ENCODE measurements around the gene IL1RL1.

The IL1RL1 gene

DNA sequence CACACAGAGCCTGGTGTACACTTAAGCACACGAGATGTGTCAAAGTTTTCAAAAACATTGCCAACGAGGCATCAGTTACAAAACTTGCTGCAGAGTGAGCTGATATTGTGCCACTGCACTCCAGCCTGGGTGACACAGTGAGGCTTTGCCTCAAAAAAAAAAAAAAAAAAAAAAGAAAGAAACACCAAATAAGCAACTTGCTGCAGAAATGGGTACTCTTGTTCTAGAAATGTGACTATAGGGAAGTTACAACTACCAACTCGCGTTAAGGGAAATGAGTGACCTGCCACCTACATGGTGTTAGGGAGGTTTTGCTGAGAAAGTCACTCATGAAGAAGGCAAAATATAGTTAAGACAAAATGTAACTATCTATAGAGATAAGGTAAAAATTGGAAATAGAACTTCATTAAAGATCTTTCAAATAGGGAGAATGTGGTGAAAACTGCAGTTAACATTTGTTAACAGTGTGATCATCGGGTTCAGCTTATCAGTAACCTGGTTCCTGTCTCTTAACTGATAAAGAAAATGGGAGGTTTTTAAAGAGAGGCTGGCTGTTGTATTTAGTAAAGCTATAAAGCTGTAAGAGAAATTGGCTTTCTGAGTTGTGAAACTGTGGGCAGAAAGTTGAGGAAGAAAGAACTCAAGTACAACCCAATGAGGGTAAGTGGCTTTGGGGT, at the start of gene IL1RL1:
TSS of gene IL1RL1 (plus strand) at position 600 of the 677 bp plus-strand sequence. CDS start 26,702 bp downstream, outside the sequence.
- no peak for DNase-seq (ENCODE audit: low spot score)

DNA sequence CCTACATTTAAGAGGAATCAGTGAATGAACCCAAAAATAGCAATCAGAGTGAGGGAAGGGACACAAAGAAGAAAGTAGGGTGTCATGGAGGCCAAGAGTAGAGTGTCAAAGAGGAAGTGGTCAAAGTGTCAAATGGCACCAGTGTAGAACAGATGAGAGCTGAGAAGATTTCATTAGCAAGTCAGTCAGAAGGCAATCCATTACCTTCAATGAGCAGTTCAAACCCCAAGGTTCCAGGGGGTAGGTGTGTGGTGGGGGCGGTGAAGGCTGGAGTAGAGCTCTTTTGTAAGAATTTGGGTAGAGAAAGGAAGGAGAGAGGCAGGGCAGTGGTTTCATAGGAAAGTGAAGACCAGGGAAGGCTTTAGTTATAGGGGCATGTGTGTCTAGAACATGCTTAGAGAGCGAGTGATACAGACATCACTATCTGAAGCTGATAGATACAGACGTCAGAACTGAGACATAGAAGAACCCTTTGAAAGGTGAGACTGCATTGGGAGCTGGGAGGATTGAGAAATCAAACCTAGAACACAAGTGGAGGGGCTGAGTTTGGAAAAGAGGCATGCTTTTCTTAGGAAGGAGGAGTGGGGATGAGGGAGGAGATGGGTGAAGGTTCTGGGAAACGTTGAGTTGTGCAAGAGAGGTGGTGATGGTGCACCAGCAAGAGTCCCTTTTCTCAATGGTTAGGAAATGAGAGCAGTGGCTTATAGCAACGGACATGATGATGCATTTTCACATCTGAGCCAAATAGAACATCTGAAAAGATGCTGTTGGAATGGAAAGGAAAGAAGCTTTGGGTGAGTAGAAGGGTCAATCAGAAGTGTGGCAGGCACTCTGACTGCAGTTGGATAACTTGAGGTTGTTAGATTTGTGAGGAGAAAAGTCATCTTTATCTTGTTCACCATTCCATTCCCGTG, 48.9 kb upstream of the IL1RL1 start:
- no peak for DNase-seq (ENCODE audit: low spot score)

DNA sequence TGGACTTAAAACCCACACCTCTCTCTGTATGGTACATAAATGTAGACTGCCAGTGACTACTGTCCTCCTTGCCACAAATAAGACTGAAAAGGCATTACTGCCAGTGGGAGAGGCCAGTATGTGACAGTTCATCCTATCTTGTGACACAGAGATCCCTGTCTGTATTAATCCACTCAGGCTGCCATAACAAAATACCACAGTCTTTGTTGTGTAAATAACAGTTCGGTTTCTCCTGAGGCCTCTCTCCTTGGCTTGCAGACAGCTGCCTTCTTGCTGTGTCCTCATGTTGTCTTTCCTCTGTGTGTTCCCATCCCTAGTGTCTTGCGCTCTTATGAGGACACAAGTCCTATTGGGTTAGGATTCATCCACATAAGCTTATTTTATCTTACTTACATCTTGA, 46.4 kb upstream of the IL1RL1 start:
- DNase-seq (ENCODE audit: low spot score), result no peak

DNA sequence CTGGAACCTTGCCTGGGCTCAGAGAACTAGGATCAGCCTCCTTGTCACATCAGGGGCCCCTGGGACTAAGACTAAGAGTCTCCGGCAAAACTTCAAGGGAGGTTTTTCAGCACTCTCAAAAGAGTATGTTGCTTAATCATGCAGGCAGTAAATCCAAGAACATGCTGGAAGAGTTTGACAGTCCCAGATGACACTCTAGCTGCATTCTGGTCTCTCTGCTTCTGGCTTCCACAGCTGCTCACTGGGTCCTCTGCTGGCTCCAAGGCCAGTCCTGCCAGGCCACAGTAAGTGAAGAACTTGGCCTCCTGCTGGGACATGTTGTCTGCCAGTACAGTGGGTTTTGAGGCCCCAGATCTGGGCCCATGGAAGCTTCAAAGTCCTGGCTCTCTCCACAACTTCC, 45.2 kb upstream of the IL1RL1 start:
- DNase-seq (ENCODE audit: low spot score), result no peak

DNA sequence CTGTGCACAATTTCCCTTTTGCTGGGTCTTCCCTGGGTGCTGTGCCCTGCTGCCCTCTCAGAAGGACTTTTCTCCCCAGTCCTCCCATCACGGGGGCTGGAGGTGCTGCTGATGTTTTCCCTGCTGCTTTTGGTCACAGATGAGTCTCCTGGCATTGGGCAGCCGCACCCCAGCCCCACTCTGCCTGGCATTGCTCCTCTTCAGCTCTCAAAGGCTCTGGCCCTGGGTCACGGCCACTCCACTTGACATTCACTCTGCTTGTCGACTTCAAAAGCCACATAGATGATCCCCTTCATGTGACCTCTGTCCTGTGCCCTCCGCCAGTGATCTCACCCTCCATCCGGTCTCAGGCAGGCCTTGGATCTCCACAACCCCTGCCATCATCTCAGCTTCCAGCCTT, 43.6 kb upstream of the IL1RL1 start:
- DNase-seq (ENCODE audit: low spot score), result no peak

DNA sequence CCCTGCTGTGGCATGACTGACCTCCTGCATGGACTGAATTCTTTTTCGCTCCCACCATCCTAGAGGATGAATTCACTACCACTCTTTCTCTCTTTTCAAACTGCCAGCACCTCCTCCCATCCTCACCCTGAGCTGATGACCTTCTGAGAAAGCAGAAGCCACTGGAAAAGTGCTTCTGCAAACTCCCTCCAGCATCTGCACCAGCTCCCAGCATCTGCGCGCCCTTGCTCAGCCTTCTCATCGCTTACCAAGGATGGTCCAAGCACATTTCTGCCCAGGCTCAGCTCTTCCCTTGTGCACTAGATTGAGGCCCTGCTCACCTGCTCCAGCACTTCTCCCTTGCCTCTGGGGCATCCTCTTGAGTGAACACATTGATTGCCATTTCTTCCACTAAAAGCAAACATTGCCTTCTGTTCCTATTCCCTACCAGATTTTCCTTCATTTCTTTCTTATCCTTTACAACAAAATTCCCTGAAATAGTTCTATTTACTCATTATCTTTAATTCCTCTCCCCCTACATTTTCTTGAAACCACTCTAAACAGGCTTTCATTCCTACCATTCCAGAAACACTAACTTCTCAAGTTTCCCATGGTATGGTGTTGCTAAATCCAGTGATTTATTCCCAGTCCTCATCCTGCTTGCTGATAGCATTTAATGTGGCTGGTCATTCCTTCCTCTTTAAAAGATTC, 42.7 kb upstream of the IL1RL1 start:
- no peak for DNase-seq (ENCODE audit: low spot score)

DNA sequence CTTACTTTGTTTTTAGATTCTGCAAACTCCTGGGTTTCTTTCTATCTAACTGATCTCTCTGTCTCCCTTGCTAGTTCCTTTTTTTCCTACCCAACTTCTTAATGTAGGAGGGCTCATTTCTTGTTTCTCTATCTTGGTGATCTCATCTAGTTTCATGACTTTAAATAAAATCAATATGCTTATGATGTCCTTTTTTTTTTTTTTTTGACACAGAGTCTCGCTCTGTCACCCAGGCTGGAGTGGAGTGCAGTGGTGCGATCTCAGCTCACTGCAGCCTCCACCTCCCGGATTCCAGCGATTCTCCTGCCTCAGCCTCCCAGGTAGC, 42.2 kb upstream of the IL1RL1 start:
- no peak for DNase-seq (ENCODE audit: low spot score)

DNA sequence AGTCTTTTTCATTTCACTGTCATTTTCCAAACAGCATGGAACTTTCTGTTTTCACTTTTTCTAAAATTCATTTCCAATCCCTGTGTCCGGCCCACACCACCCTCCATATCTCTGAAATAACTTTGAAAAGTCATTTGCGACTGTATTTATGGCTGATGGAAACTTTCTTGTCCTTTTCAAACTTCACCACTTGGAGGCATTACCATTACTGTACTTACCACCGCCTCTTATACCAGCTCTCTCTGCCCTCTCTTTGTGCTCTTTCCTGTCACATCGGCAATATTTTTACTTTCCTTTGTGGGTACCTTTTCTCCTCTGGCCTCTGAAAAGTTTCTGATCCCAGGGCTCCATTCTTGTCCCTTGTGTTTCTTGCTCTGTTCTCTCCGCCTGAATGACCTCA, 39.5 kb upstream of the IL1RL1 start:
- no peak for DNase-seq (ENCODE audit: low spot score)

DNA sequence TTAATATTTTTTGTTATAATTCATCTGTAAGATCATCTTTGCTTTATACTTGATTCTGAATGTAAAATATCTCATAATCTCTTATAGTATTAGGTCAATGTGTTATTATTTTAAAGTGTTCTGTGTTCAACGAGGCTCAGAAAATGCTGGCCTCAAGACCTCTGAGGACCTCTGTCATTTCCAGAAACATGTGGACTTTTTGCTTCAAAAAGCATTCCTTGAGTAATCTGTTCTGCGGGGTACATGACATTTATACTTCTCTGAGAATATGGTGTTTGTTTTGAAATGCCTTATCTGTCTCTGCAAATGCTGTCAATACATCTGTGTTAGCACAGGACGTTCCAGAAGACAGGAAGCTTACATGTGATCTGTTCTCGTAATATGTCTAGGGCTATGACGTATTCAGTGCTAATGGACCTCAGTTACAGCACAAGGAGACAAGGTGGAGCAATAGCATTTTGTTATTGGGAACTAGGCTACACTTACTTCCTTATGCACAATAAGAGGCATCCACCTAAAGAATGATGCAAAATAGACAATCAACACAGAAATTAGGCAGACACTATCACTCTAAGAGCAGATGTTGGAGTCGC, 37.6 kb upstream of the IL1RL1 start:
- DNase-seq (ENCODE audit: low spot score), result no peak

DNA sequence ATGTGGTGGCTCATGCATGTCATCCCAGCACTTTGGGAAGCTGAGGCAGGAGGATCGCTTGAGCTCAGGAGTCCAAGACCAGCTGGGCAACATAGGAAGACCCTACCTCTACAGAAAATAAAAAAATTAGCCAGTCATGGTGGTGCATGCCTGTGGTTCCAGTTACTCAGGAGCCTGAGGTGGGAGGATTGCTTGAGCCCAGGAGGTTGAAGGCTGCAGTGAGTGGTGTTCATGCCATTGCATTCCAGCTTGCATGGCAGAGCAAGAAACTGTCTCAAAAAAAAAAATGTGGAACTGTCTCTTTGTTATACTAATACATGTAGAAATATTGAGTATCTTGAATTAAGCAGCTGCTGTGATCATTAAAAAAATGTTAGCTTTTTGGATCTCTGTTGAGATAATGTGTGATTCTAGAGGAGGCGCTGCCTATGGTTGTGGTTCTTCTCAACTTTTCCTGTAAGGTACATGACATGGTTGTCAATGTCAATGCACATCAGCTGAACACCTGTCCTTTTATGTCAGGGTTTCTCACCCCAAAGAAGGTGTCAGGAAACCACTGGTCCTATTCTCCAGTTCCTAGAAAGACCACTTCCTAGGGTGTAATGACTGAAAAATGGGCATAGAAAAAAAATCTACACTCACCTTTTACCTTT, 34.7 kb upstream of the IL1RL1 start:
- no peak for DNase-seq (ENCODE audit: low spot score)

DNA sequence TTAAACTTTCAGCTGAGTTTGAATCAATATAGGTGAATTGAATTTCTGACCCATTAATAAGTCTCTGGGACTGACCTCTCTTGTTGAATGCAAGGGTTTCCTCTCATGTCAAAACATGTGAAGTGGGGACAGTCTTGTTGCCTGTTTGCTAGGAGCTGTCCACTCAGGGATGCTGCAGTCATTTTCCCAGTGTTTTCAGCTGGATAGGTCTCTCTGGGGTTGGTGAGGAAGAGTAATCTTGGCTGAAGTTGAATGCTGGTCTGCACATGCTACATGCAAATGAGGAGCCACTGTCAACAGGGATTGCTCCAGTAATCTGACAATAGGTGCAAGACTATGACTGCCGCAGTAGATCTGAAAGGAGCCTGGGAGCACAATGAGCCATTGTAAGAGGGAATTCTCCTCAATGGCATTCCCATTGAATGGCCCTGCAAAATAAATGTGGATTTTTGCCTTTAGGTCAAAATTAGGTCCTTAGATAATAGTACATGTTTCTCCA, 34.1 kb upstream of the IL1RL1 start:
- DNase-seq (ENCODE audit: low spot score), result no peak

DNA sequence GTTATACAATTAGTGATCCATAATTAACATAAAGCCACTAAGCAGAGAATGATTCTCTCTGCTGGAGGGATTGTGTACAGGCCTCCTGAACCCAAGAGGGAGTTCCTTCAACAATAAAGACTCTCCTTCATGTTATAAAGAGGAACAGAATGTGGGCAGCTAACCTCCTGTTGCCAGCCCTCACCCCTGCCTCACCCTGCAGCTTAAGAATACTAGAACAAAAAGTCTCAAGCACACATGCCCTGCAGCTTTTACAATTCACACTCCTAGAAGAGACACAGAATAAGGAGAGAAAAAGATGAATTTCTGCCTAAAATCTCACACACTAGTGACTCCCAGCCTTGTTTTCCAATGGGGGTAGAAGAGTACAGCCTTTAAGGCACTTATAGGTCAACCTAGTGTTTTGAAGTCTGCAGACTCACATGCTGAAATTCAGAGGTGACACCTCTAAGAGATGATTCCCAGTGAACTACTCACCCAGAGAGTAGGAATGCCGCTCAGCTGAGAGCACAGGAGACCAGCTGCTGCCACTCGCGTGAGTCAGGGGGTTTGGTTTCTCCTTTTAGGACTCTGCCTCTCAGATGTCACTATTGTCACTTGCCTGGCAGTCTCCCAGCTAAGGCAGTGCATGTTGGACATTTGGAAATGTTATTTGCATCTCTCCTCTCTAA, 32.5 kb upstream of the IL1RL1 start:
- no peak for DNase-seq (ENCODE audit: low spot score)

DNA sequence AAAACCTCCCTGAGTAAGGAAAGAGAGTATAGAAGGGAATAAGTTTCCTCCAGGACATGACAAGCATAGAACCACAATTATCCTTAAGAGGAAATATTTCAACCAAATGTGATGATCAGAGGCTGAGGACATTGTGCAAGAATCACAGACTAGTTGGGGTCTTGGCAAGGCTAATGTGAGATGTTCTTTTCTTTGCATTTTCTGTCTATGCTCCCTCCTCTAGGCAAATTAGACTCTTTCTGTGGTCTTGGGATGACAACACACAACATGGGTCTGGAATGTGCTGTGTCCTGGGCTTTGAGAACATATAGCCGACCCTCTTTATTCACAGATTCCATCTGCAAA, 32.0 kb upstream of the IL1RL1 start:
- no peak for DNase-seq (ENCODE audit: low spot score)

DNA sequence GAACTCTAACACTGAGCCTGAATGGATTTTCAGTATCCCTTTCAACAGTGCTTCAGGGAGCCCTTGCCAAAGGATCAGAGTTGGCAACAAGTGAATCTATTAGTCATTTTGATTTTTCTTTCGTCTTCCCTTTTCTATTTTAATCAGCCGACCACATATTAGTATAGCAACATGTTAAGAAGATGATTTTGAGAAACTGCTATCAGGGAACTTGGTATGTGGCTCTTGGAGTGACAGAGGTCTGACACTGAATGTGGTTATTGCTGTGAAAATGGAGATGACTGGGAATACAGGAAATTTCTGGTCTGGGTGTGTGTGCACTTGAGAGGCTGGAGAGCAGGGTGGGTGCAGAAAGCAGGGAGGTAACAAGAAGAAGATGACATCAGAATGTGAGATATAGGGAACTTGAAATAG, 28.7 kb upstream of the IL1RL1 start:
- no peak for DNase-seq (ENCODE audit: low spot score)

DNA sequence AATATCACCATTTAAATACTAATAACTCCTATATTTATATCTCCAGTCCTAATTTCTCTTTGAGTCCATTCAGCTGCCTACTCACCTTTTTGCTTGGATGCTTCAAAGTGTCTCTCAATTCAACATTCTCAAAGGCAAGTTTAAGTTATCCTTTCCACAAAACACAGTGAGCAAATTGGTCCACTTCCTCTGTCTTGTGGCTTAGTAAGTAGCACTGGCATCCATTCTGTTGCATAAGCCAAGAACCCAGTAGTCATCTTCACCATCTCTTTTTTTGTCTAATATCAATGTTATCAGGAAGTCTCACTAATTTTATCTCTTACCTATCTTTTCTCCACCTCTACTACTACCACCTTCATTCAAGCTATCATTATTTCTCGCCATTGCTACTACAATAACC, 27.4 kb upstream of the IL1RL1 start:
- no peak for DNase-seq (ENCODE audit: low spot score)

DNA sequence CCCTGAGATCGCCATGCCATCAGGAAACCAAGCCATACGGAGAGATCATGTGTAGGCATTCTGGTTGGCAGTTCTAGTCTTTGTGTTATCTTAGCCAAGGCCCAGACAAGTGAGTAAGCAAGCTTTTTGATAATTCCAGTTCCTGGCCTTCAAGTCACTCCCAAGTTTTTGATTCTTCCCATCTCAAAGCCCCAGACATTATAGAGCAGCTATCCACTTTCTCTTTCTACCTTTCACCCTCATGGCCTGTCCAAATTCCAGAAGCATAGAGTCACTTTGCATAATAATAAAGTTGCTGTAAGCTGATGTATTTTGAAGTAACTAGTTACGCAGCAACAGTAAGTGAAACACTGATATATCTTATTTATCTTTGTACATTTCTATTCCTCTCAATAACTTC, 26.8 kb upstream of the IL1RL1 start:
- DNase-seq (ENCODE audit: low spot score), result no peak

DNA sequence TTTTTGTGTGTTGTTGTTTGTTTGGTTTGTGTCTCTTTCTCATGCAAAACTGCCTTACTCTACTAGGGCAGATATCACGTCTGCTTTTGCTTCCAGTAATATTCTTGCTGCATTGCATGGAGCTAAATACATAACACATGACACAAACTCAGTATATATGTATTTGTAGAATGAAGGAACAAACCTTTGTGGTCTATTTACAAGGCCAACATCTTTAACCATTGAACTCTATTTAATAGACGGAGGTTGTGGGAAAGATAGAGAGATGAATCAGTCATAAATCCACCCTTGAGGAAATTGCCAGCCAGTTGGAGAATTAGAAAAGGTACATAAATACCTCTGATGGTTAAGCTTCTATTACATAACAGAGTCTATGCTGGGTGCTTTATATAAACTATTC, 26.0 kb upstream of the IL1RL1 start:
- no peak for DNase-seq (ENCODE audit: low spot score)

DNA sequence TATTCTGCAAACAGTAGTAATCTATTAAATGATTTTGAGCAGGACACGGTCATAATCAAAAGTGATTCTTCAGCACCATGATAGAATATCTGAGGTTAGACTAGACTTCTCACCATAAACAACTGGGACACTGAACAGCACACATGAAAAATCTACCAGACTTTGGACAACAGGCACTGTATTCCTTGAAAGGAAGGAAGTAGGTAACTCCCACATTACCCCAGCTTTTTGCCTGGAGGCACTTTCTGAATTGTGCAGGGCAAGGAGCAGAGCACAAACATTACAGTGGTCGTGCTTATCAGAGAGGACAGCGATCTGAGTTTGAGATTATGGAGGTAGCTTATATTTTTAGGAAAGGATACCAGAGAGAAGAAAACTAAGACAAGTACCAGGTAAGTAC, 25.3 kb upstream of the IL1RL1 start:
- no peak for DNase-seq (ENCODE audit: low spot score)

DNA sequence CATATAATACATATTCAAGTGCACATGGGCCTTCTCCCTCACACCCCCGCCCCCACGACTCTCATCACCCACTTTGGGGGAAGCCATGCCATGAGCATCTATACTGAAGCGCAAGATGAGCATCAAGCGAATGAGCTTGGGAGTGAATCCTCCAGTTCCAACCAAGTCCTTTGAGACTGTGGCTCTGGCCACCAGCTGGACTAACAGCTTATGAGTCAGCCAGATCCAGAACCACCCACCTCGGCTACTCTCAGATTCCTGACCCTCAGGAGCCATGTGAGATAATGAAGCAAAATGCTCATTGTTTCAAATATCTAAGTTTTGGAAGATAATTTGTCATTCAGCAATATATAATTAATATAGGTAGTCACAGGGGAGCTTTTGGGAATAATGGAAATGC, 22.2 kb upstream of the IL1RL1 start:
- DNase-seq (ENCODE audit: low spot score), result no peak

DNA sequence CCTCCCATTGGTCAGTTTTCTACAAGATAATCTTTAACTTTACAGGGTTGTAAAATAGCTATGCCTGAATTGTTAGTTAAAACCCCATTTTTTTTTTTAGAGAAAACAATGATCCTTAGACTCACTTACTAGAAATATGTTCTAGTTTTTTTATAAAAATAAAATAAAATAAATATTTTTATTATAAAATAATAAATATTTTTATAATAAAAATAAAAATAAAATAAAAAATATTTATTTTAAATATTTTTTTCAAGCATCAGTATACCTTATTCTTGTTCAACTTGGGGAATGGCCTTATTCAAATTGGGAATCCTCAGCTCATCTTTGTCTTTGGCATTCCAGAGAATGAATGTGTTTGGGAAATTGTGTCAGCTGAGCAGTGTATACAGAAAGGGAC, 20.8 kb upstream of the IL1RL1 start:
- no peak for DNase-seq (ENCODE audit: low spot score)

DNA sequence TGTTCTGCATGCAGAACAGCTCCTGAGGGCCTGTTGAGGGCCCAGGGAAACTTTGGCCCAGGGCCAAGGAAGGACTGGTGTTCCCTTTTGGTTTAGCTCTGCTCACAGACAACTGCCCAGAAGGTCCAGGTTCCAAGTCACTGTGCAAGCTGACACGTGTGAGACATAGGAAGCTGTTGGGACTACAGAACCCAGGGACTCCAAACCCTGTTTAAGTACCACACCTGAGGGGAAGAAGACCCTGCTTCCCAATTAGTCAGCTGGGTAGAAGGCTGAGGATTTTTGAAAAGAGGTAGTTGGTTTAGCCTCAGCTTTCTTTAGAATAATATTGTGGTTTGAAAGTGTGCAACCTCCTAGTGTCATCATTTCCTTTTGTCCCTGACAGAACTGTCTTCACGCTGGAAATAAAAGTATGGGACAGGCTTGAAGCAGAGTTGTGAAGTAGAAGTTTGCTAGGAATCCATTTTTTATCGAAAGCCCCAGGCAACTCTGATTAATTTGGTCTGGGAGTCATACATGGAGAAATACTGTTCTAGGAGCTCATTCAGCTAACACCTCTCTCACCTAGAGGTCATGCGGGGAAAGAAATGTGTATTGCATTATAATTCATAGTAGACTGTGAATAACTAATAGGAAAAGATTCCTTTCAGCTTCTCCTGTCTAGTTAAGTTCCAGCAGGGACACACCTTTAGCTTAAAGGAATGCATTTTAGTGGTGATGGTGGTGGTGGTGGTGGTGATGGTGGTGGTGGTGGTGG, 19.9 kb upstream of the IL1RL1 start:
- no peak for DNase-seq (ENCODE audit: low spot score)

Data from iPS-NIHi11 (cell line).